ENCODE data around the gene NUP214.

- TF ChIP-seq SUZ12 (IDR thresholded peaks at IDR 0.05; ENCODE audit: extremely low read depth, insufficient read depth, insufficient read length) (no peak), ZNF274 (IDR thresholded peaks at IDR 0.05; ENCODE audit: low read depth, low read length) (no peak), YY1 (IDR thresholded peaks at IDR 0.05; ENCODE audit: insufficient read depth, insufficient read length) (no peak)
Measured at GRCh38 chr9:131273146-131273855, 147.9 kb downstream of the NUP214 start.
